Germinal center (tissue), 1 donor: ENCODE measurements around the gene TMEM131L.
A peak's percentile ranks its signal among the peaks of the same experiment; 100 is the strongest.
"Not testable (repeated sequence)": the region's sequence is repeated elsewhere in the genome, so short reads cannot be mapped to it uniquely, and the experiment has no call there.

Experiments used
- DNase-seq: peaks from one replicate; pipeline ENCODE4 v3.0.0; 2012; ENCODE audit warnings: mixed read lengths, low spot score

TMEM131L gene

GRCh38 chr4:153651116-153651515 is 185.0 kb downstream of the TMEM131L start:
- no peak for DNase-seq

GRCh38 chr4:153651587-153651986 is 185.4 kb downstream of the TMEM131L start:
- no peak for DNase-seq

DNA sequence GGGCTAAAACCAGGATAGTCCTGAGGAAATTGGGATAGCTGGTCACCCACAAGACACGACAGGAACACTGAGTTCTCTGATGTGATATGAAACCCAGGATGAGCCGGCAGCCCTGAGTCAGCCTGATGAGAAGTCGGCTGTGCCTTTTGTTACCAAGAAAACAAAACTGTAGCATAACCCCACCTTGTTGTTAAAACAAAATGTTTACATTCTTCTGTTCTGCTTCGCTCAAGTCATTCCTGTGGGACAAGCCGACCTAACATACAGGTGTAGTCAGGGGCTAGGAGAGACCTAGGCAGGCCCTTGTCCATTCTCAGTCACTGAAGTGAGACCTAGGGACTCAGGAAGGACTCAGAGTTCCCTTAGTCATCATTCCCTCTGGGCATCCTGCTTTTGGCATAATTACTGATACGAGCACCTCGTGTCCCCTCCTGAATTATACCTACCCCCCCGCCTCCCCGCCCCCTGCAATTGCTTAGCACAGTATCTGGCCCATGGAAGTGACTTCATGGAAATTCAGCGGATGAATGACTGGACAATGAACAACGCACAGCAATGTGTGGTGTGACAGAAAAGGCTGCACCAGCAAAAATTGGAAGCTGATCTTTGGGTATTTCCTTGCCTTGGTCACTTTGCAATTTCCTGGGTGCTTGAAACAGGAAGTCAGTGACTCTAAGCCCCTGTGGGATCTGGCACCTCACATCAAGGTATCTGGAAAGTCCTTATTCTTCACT is 186.1 kb downstream of the TMEM131L start:
- DNase-seq, result no peak

GRCh38 chr4:153655002-153655541 is 188.9 kb downstream of the TMEM131L start:
- no peak for DNase-seq

- no peak for DNase-seq
These were observed 189.8 kb downstream of the TMEM131L start for GRCh38 chr4:153655928-153656327.

GRCh38 chr4:153661215-153661822 is 195.2 kb downstream of the TMEM131L start:
- no peak for DNase-seq

DNA sequence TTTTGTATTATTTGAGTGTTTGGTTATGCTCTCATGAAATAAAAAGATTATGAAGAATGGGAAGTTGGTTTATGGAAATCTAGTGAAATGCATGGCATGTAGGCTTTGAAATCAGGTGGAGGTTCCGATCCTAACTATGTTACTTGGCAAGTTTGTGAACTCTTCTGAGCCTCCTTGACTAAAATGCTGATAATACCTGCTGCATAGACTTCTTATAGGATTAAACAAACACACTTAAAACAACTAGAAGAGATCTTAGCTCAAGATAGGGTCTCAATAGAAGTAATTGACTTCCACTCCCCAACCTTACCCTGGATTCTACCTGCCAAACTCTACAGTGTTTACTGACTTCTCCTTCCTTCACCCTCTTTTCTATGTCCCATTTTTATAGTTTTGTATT is 195.7 kb downstream of the TMEM131L start:
- no peak for DNase-seq

GRCh38 chr4:153663667-153664066 is 197.5 kb downstream of the TMEM131L start:
- DNase-seq, result no peak

GRCh38 chr4:153666505-153666904 is 200.3 kb downstream of the TMEM131L start:
- DNase-seq, result not testable (repeated sequence)

- no peak for DNase-seq
These were observed 202.5 kb downstream of the TMEM131L start for GRCh38 chr4:153668647-153669046.

GRCh38 chr4:153669838-153670237 is 203.7 kb downstream of the TMEM131L start:
- DNase-seq, result no peak

GRCh38 chr4:153676486-153676885 is 210.3 kb downstream of the TMEM131L start:
- DNase-seq, result no peak

DNA sequence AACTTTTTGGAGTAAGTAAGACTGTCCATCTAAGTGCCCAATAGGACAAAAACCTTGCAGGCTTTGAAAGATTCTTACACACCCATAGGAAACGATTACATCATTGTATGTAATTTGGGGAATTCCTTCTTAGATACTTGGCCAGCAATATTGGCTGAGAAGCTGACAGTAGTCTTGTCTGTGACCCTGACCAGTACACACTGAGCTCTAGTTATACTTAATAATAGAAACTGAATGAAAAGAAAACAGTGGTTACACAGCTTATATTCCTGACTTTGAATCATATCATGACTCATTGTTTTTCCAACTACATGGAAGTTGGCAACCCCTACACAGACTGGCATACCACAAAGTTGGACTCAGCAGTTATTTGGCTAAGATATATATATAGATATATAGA is 210.8 kb downstream of the TMEM131L start:
- DNase-seq, result no peak

- no peak for DNase-seq
These were observed 213.3 kb downstream of the TMEM131L start for GRCh38 chr4:153679486-153679885.

GRCh38 chr4:153683763-153684181 is 217.6 kb downstream of the TMEM131L start:
- DNase-seq, result no peak

DNA sequence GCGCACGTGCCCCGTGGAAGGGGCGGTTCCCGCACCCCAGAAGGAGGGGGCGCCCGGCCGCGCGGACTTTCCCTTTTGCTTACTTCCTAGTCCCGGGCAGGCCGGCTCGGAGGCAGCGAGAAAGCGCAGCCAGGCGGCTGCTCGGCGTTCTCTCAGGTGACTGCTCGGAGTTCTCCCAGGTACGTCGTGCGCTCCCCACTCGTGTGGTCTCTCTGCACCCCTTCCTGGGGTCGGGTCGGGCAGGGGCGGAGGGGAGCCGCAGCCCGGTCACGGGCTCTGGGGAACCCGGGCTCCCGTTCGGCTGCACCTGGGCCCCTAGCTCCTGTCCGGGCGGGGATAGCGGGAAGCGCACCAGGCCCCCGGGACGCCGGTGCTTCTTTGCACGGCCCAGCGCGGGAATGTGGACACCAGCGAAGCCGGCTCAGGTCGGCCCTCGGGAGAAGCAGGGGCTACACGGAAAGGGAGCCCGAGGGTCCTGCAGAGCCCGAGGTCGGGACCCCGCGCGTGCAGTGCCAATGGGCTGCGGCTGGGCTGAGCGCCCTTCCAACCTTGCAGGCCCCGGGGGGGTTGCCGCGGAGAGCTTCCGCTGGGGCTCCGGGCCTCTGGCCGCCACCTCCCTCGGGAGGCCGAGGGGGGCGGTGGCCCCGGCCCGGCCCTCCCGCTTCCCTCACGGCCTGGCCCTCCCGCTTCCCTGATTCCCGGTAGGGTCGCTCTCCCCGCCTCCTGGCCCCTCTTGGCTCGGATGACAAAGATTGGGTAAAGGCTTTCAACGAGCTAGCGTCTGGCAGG is 218.2 kb downstream of the TMEM131L start, which contains the start of gene TLR2:
Gene TLR2 (plus strand): TSS at position 99 of the 789 bp plus-strand sequence. CDS start 18,628 bp downstream, outside the sequence.
- DNase-seq, result peak; percentile 81

- no peak for DNase-seq
These were observed 218.8 kb downstream of the TMEM131L start for GRCh38 chr4:153684971-153685371.
